H4 (cell line): ENCODE data around the gene NFKBIZ. TPM values are rescaled to one million over a fixed set of nuclear protein-coding genes. Genes with fewer than 3 reads are reported as not detected.
"Not testable (repeated sequence)": the region's sequence is repeated elsewhere in the genome, so short reads cannot be mapped to it uniquely, and the experiment has no call there.

Experiments used
- DNase-seq: peaks from one replicate; pipeline ENCODE4 v3.0.0-alpha.2; 2015; ENCODE audit warnings: low spot score
- total RNA-seq: library from RNA; depleted of rRNA; stranded (reverse); fragments of >200 nt; shearing (Covaris generic); gene quantifications from 2 replicates; pipeline ENCODE4 v1.2.3, GENCODE V29; 2014

The NFKBIZ gene
- total RNA-seq, 1 experiment from 2014 or later: 0.81 TPM

DNA sequence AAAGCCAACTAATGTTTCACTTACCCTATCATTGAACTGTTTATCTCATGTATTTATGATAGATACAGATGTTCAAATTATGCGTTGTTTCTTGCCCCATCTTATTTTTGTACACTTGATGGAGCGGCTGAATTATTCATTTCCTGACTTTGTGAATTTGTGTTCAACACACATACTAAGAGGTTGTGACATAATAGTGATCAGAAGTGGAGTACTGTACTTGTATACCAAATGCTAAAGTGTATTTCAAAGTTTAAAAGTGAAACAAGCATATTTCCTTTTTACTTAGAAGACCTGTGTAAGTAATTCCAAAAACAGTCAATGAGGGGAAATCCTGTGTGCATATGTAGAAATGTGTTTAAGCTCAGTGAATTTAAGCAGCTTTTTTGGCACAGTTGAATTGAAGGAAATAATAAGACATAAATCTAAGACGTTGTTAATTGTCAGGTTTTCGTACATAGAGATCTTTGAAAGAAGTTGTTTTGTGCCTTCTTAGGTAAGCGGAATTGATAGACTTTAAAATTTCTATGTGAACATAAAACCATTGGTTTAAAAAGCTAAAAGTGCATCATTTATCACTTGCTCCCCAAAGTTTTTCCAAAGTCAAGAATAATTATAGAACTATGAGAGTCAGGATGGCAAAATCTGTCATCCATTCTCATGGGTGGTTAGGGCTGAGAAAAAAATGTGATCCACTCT is 1.9 kb downstream of the NFKBIZ start:
- no peak for DNase-seq

DNA sequence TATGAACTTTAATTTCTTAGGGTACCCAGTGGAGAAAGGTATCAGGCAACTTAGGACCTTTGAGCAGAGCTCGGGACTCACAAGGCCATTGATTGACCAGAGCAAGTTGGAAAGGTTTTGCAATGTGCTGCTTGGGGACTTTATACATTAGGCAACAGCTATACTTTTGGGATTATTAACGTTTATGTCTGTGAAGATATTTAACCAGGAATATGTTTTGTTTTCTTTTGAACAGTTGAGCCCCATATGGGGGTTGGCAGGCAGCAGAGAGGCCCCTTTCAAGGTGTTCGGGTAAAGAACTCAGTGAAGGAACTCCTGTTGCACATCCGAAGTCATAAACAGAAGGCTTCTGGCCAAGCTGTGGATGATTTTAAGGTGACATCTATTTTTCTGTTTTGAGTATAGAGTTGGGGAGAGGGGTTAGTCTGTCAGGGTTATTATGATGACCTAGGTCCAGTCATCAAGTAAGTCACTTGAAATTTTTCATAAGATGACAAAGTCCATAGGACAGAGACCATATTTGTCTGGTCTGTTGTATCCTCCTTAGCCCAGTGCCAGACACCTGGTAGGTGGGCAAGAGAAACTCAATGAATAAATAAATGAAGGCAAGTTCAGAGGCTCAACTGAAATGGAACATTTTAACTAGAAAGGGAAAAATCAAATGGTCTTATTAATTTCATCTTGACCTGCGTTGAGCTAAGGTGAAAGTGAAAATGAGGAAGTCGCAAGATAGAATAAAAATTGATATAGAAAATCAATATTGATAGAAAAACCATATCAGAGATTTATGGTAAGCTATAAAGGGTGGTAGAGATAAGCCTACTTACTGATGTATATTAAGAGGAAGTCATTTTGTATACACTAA is 2.8 kb downstream of the NFKBIZ start:
- DNase-seq: no peak

DNA sequence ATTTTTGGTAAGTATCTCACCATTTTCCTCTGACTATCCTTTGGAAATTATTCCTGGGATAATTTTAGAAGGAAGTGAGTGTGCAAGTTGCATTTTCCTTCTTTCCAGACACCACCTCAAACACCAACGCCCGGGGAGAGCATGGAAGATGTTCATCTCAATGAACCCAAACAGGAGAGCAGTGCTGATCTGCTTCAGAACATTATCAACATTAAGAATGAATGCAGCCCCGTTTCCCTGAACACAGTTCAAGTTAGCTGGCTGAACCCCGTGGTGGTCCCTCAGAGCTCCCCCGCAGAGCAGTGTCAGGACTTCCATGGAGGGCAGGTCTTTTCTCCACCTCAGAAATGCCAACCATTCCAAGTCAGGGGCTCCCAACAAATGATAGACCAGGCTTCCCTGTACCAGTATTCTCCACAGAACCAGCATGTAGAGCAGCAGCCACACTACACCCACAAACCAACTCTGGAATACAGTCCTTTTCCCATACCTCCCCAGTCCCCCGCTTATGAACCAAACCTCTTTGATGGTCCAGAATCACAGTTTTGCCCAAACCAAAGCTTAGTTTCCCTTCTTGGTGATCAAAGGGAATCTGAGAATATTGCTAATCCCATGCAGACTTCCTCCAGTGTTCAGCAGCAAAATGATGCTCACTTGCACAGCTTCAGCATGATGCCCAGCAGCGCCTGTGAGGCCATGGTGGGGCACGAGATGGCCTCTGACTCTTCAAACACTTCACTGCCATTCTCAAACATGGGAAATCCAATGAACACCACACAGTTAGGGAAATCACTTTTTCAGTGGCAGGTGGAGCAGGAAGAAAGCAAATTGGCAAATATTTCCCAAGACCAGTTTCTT is 3.9 kb downstream of the NFKBIZ start:
- DNase-seq: no peak

DNA sequence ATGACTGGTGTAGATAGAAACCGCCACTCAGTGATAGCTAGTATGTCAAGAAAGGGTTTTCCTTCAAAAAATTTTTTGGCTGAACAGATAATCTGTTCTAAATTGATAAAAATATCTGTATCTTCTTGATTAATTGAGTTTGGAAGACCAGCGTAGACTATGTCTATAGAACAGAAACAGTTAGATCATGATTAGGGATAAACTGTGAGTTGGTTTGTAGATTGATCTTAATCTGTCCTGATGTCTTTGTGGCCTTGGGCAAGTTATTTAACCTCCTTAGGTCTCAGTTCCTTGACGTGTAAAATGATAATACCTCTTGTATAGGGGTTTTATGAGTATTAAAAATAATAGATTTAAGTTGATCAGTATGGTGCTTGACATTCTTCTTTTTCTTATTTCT is 4.7 kb downstream of the NFKBIZ start:
- DNase-seq: no peak

DNA sequence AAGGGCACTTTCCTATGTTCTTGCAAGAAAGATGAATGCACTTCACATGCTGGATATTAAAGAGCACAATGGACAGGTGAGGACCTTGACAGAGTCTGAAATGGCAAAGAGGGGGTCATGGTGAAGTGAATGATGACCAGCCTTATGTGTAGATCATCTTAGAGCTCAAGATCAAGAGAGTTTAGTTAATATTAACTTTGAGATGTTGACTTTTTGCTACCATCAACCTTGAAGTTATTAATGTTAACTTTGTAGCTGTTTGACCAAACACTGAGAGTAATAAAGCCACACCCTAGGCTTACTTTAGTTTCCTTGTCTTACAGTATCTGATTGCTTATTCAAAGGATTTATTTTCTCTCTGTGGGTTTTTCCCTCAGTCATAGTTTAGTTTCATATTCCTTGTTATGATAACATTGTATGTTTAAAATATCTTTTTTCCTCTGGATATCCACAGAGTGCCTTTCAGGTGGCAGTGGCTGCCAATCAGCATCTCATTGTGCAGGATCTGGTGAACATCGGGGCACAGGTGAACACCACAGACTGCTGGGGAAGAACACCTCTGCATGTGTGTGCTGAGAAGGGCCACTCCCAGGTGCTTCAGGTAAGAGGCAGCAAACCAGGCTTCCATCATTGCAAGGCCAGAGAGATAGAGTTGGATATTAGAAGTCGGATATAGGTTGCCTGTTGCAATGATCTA is 5.4 kb downstream of the NFKBIZ start:
- no peak for DNase-seq

DNA sequence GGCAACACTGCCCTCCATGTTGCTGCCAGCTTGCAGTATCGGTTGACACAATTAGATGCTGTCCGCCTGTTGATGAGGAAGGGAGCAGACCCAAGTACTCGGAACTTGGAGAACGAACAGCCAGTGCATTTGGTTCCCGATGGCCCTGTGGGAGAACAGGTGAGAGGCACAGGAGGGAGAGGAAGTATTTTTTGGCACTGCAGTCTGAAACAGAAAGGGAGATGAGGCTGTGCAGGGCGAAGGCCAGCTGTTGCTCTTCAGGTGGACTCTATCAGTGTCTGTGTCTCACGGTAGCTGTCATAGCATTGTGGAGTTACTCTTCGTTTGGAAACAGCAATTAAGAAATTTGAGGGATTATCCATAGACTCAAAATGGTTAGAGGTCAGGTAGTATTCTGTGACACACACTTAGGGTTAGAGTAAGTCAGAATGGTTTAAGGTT is 8.0 kb downstream of the NFKBIZ start:
- no peak for DNase-seq

DNA sequence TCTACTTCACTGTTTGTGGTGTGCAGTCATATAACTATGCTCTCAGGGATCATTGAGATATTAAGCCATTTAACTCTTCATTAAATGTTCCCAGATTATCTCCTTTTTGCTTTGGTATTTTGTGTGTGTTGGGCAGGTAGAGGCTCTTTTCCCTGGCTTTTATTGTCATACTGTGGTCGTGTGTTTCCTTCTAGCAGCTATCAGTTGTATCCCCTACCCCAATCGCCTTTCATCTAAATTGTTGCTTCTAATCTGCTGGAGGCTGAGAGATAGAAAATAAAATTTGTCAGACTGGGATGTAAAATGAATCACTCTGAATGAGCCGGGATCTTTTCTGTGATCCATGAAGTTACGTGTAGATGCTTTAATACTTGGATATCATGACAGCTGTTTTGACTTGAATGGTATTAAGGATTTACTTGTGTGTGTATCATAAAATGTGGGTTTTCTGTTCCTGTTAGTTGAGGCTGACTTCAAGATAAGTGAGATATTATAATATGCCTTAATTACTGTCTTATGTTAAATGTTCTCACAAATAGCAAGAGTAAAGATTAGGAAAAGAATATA is 9.2 kb downstream of the NFKBIZ start:
- DNase-seq: no peak

DNA sequence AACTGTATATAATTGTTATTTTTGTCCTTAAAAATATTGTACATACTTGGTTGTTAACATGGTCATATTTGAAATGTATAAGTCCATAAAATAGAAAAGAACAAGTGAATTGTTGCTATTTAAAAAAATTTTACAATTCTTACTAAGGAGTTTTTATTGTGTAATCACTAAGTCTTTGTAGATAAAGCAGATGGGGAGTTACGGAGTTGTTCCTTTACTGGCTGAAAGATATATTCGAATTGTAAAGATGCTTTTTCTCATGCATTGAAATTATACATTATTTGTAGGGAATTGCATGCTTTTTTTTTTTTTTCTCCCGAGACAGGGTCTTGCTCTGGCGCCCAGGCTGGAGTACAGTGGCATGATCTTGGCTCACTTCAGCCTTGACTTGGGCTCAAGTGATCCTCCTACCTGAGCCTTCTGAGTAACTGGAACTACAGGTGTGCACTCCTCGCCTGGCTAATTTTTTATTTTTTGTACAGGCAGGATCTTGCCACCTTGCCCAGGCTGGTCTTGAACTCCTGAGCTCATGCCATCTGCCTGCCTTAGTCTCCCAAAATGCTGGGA is 10.7 kb downstream of the NFKBIZ start:
- DNase-seq: no peak

DNA sequence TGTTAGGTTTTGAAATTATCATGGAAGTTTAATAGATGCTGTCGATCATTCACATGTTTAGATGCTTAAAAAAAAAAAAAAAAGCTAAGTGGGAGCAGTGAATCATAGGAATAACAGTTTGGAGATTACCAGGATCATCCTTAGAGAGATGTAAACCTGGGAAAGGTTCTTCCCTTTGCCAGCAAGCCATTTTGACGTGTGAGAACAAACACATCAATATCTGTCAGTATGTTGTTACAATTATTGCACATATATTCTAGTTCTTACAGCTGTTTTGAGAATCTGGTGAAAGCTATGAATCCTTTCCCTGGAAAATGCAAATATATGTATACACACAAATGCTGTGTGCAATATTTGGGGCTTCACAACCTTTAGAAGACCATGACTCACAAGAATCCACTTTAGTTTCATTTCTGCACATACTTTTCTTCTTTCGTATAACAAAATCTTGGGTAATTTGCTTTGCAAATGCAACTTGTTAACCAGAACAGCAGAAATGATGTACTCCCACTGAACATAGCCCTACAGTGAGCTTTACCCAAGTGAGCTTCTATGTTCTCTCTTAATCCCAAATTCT is 12.0 kb downstream of the NFKBIZ start:
- DNase-seq: no peak

DNA sequence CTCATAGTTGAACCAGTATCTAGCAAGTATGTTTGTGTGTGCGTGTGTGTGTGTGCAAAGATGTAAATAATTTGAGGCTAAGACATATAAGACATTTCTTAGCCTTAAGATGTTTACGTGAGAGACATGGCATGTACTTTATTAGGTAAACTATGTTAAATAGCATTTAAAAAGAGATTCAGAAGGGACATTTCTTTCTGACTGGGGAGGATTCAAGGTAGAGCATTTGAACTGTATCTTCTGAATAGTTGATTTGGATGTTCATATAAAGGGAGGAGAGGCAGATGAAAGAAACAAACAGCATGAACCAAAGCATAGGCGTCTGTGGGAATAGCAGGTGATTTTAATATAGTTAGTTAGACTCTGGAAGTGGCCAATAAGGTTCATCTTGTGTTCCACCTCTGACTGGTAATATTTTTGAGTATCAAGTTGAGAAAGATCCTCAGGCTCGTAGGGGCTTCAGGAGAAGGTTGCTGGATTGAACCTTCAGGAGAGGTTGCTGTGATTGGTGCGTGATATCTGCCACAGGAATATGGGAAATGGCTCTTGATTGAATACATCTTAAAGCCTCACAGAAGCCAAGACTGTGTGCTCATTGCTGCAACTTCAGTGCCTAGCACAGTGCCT is 12.6 kb downstream of the NFKBIZ start:
- DNase-seq: no peak

DNA sequence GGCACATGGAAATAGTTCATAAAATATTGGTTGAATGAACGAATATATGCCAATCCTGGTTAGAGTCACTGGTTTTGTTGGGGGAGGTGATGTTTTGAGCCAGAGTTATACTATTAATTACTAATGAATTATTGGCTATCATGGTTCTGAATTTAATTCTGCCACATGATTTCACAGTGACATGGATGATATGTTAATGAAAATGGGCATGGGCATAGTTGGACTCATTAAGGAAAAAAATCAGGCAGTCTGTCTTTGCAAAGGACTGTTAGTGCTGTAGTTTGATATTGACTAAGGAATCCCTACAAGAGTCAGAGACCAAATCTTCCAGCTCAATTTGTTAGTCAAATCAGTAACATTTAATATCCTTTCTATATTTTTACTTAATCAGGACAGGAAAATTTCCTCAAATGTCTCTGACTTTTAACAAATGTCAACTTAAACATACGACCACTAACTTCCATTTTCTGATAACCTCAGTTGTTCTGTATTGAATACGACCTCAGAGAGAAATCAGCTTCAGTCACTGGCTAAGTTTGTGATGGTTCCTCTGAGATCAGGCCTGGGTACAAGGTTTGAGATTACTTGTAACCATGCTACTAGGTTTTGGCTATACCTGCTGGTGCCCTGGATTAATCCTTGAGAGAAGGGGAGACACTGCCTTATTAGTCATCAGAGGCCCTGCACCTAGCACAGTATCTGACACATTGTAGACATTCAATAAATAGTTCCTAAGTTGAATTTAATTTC is 13.3 kb downstream of the NFKBIZ start:
- no peak for DNase-seq

DNA sequence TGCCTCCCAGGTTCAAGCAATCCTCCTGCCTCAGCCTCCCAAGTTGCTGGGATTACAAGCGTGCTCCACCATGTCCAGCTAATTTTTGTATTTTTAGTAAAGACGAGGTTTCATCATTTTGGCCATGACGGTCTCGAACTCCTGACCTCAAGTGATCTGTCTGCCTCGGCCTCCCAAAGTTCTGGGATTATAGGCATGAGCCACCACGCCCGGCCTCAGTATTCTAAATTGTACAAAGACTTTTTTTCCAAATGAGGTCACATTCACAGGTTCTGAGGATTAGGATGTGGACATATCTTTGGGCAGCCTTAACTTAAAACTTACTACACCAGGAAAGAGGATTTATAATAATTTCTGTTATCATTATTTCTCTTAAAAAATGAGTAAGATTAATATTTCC is 15.6 kb downstream of the NFKBIZ start:
- not testable (repeated sequence) for DNase-seq

DNA sequence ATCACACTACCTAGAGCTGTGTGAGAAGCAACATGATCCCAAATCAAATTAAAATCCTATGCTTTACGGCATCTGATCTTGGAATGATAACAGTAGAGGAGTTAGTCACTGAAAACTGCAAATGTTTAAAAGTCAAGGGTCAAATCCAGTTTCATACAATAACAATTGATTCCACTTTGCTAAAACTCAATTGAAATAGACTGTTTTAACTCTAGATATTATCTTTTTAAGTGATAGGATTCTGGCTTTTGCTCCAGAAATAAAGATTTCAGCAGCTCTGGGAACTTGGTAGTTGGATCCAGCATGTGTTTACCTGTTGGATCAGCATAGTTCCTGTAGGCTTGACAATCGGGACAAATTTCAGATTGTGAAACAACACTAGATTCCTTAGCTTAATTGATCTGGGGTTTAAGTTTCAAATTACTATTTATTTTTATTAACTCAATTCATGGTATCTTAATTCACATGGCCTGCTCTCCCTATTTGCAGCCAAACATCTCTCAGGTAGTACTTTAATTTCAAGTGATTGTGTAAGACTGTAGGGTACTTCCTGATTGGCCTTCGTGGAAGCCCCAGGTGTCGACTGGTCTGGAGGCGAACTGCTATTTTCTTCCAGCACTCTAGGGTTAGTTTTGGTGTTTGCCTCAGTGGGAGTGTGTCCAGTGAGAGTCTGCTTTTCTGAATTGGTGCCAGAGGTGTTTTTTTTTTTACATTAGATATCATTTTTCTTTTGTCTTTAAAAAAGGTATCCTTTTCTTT is 16.6 kb downstream of the NFKBIZ start:
- DNase-seq: no peak

DNA sequence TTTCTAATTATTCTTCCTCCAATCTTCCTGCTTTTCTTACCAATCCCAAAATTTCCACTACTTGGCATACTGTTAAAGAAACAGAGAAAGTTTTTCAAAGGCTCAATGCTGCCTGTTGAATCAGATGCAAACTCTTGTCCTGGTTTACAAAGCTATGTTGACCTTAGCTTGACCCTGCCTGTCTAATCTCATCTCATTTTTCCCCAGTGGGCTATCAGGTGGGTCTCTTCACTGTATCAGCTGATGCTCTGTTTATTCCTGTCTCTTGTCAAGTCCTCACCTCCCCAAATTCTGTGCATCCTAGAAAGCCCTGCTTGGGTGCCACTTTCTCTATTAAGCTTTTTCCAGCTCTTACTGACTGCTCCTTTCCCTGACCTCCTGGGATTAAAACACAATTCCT is 18.2 kb downstream of the NFKBIZ start:
- DNase-seq: no peak

DNA sequence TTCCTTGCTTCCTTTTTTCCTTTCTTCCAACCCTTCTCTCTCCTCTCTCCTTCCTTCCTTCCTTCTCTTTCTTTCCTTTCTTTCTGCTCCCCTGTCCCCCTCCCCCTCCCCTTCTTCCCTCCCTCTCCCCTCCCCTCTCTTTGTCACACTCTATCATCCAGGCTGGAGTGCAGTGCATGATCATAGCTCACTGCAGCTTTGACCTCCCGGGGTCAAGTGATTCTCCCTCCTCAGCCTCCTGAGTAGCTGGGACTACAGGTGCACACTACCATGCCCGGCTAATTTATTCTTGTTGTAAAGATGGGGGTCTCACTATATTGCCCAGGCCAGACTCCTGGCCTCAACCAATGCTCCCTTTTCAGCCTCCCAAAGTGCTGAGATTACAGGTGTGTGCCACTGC is 18.7 kb downstream of the NFKBIZ start:
- DNase-seq: no peak

DNA sequence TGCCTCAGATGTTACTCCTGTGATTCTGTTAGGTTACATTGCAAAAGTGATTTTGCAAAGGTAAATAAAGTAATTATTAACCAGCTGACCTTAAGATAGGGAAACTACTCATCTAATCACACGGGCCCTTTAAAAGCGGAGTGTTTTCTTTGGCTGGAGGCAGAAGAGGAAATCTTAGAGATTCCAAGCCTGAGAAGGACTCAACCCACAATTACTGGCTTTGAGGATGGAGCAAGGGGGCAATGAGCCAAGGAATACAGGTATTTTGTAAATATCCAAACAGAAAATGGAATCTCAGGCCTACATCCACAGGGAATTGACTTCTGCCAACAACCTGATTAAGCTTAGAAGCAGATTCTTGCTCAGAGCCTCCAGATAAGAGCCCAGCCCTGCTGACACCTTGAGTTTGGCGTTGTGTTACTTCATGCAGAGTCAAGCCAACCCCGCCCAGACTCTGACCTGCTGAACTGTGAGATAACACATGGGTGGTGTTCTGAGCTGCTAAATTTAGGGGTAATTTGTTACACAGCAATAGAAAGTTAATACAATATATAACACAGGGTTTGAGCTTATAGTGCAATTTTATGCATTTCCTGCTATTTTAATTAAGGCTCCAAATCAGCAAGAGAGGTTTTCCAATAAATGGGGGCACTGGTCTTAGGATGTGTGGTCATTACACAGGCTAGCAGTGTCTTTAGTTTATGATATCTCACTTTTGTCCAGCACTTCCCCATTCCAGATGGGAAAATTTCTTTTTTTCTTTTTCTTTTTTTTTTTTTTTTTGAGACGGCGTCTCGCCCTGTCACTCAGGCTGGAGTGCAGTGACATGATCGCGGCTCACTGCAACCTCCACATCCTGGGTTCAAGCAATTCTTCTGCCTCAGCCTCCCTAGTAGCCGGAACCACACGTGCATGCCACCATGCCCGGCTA is 19.5 kb downstream of the NFKBIZ start:
- DNase-seq: no peak

DNA sequence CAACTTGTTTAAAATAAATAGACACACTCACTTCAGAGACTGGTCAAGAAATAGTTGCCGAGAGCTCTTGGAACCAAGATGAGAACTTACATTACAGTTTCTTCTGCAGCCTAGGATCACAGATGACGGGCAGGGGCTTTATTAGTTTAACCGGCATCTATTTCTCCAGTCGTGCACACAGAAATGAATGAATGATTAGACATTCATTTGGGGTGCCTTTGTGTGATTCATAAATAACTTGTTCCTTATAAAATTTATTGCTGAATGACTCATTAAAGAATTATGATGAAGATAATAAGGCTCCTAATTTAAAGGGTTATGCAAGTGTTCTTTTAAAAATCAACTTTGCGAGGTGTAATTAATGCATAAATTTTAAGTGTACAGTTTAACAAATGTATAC is 20.8 kb downstream of the NFKBIZ start:
- DNase-seq: no peak

DNA sequence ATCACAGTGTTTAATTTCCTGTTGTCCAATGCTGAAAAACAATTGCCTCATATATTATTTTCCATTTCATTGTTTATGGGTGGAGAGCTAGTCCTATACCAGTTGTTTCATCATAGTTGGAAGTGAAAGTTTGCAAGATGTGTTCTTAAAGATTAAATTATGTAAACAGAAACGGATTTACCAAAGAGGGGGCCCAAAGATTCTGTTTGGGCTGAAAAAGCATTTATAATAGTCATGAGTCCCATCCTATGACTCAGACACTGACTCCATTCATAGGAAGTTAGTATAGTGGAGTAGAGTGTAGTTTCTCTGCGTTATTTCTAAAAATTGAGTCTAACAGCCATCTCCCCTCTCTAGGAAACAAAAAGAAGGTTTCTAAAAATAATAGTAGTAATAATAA is 24.3 kb downstream of the NFKBIZ start:
- DNase-seq: no peak
